ENCODE results near the gene PARD3. TPM values are rescaled to one million over a fixed set of nuclear protein-coding genes. Genes with fewer than 3 reads are reported as not detected.
"Not testable (repeated sequence)": the region's sequence is repeated elsewhere in the genome, so short reads cannot be mapped to it uniquely, and the experiment has no call there.

Gene PARD3
- total RNA-seq, 2 experiments from 2014 or later: 3.6 to 4.0 TPM

GRCh38 chr10:34808801-34809745 is 6.0 kb downstream of the PARD3 start:
- H3K27ac Mint-ChIP-seq: no peak overlapping the region
- H3K9me3 Mint-ChIP-seq: no peaks in the 10 kb centered on the region
- intact Hi-C loops (cut with micrococcal nuclease): no loop called here
- no peak for DNase-seq
- no peaks in the 10 kb centered on the region for H3K36me3 Mint-ChIP-seq (ENCODE audit: low read depth)
- H3K4me1 Mint-ChIP-seq (ENCODE audit: low read depth): peaks cover 10% of the 10 kb centered on the region
- H3K4me3 Mint-ChIP-seq: no peak overlapping the region
- CTCF ChIA-PET: interaction anchor here (0.6 to 0.9 kb wide), 3 partner anchors 33 to 431 kb away, joined by 3 read pairs; no protein-coding TSS in a partner anchor
- peaks cover 45% of the 10 kb centered on the region for H3K27me3 Mint-ChIP-seq (ENCODE audit: low read depth)

- peaks cover 39% of the 10 kb centered on the region for H3K27me3 Mint-ChIP-seq (ENCODE audit: low read depth)
- peaks cover 10% of the 10 kb centered on the region for H3K4me1 Mint-ChIP-seq (ENCODE audit: low read depth)
- H3K27ac Mint-ChIP-seq: no peak overlapping the region
- H3K4me3 Mint-ChIP-seq: no peak overlapping the region
- intact Hi-C loops (cut with micrococcal nuclease): no loop called here
- H3K9me3 Mint-ChIP-seq: no peaks in the 10 kb centered on the region
- CTCF ChIA-PET: interaction anchor here (0.9 kb wide), 1 partner anchor 32 kb away, joined by 3 read pairs; no protein-coding TSS in a partner anchor
- no peaks in the 10 kb centered on the region for H3K36me3 Mint-ChIP-seq (ENCODE audit: low read depth)
- DNase-seq: no peak
Measured at GRCh38 chr10:34808336-34808735, 6.8 kb downstream of the PARD3 start.

GRCh38 chr10:34804306-34804705 is 10.8 kb downstream of the PARD3 start:
- Mint-ChIP-seq H3K27me3 (ENCODE audit: low read depth) (peaks cover 12% of the 10 kb centered on the region), H3K4me1 (ENCODE audit: low read depth) (peaks cover 4% of the 10 kb centered on the region), H3K27ac (no peak overlapping the region), H3K9me3 (no peaks in the 10 kb centered on the region), H3K36me3 (ENCODE audit: low read depth) (no peaks in the 10 kb centered on the region), H3K4me3 (no peak overlapping the region)
- CTCF ChIA-PET: no interaction called here
- intact Hi-C loops (cut with micrococcal nuclease): no loop called here
- DNase-seq: no peak

GRCh38 chr10:34802692-34803091 is 12.4 kb downstream of the PARD3 start:
- no peaks in the 10 kb centered on the region for H3K9me3 Mint-ChIP-seq
- no peaks in the 10 kb centered on the region for H3K36me3 Mint-ChIP-seq (ENCODE audit: low read depth)
- DNase-seq: no peak
- H3K4me3 Mint-ChIP-seq: no peak overlapping the region
- no peak overlapping the region for H3K27ac Mint-ChIP-seq
- H3K4me1 Mint-ChIP-seq (ENCODE audit: low read depth): no peaks in the 10 kb centered on the region
- H3K27me3 Mint-ChIP-seq (ENCODE audit: low read depth): no peaks in the 10 kb centered on the region
- CTCF ChIA-PET: interaction anchor here (0.6 kb wide), 1 partner anchor 17 kb away, joined by 4 read pairs; no protein-coding TSS in a partner anchor
- intact Hi-C loops (cut with micrococcal nuclease): no loop called here

GRCh38 chr10:34801097-34801733 is 13.9 kb downstream of the PARD3 start:
- DNase-seq: no peak
- CTCF ChIA-PET: no interaction called here
- Mint-ChIP-seq H3K4me3 (no peak overlapping the region), H3K9me3 (no peaks in the 10 kb centered on the region), H3K27ac (no peak overlapping the region), H3K4me1 (ENCODE audit: low read depth) (no peaks in the 10 kb centered on the region), H3K27me3 (ENCODE audit: low read depth) (no peaks in the 10 kb centered on the region), H3K36me3 (ENCODE audit: low read depth) (no peaks in the 10 kb centered on the region)
- intact Hi-C loops (cut with micrococcal nuclease): no loop called here

GRCh38 chr10:34800624-34801023 is 14.5 kb downstream of the PARD3 start:
- Mint-ChIP-seq H3K36me3 (ENCODE audit: low read depth) (no peaks in the 10 kb centered on the region), H3K27me3 (ENCODE audit: low read depth) (no peaks in the 10 kb centered on the region), H3K27ac (no peak overlapping the region), H3K4me1 (ENCODE audit: low read depth) (no peaks in the 10 kb centered on the region), H3K9me3 (no peaks in the 10 kb centered on the region), H3K4me3 (no peak overlapping the region)
- no peak for DNase-seq
- CTCF ChIA-PET: no interaction called here
- intact Hi-C loops (cut with micrococcal nuclease): no loop called here

GRCh38 chr10:34798654-34799053 is 16.4 kb downstream of the PARD3 start:
- CTCF ChIA-PET: no interaction called here
- H3K27me3 Mint-ChIP-seq (ENCODE audit: low read depth): no peaks in the 10 kb centered on the region

GRCh38 chr10:34797155-34797554 is 17.9 kb downstream of the PARD3 start:
- no peak for DNase-seq
- no peaks in the 10 kb centered on the region for H3K9me3 Mint-ChIP-seq
- CTCF ChIA-PET: no interaction called here
- H3K36me3 Mint-ChIP-seq (ENCODE audit: low read depth): no peaks in the 10 kb centered on the region
- intact Hi-C loops (cut with micrococcal nuclease): no loop called here
- no peak overlapping the region for H3K4me3 Mint-ChIP-seq
- no peaks in the 10 kb centered on the region for H3K4me1 Mint-ChIP-seq (ENCODE audit: low read depth)
- peaks cover 4% of the 10 kb centered on the region for H3K27me3 Mint-ChIP-seq (ENCODE audit: low read depth)
- H3K27ac Mint-ChIP-seq: no peak overlapping the region

More at GRCh38 chr10:34798654-34799053, 16.4 kb downstream of the PARD3 start:
- no peaks in the 10 kb centered on the region for H3K4me1 Mint-ChIP-seq (ENCODE audit: low read depth)
- no peak overlapping the region for H3K27ac Mint-ChIP-seq
- H3K36me3 Mint-ChIP-seq (ENCODE audit: low read depth): no peaks in the 10 kb centered on the region
- intact Hi-C loops (cut with micrococcal nuclease): no loop called here
- DNase-seq: no peak
- no peak overlapping the region for H3K4me3 Mint-ChIP-seq
- no peaks in the 10 kb centered on the region for H3K9me3 Mint-ChIP-seq

- H3K9me3 Mint-ChIP-seq: no peaks in the 10 kb centered on the region
- no peaks in the 10 kb centered on the region for H3K4me1 Mint-ChIP-seq (ENCODE audit: low read depth)
Measured at GRCh38 chr10:34796133-34796532, 19.0 kb downstream of the PARD3 start.

GRCh38 chr10:34795334-34795733 is 19.8 kb downstream of the PARD3 start:
- Mint-ChIP-seq H3K27ac (no peak overlapping the region), H3K4me1 (ENCODE audit: low read depth) (no peaks in the 10 kb centered on the region), H3K27me3 (ENCODE audit: low read depth) (peaks cover 10% of the 10 kb centered on the region), H3K36me3 (ENCODE audit: low read depth) (no peaks in the 10 kb centered on the region), H3K9me3 (no peaks in the 10 kb centered on the region), H3K4me3 (no peak overlapping the region)
- CTCF ChIA-PET: no interaction called here
- intact Hi-C loops (cut with micrococcal nuclease): no loop called here
- no peak for DNase-seq

More at GRCh38 chr10:34796133-34796532, 19.0 kb downstream of the PARD3 start:
- no peak for DNase-seq
- H3K4me3 Mint-ChIP-seq: no peak overlapping the region
- peaks cover 7% of the 10 kb centered on the region for H3K27me3 Mint-ChIP-seq (ENCODE audit: low read depth)
- intact Hi-C loops (cut with micrococcal nuclease): no loop called here
- CTCF ChIA-PET: no interaction called here
- H3K27ac Mint-ChIP-seq: no peak overlapping the region
- H3K36me3 Mint-ChIP-seq (ENCODE audit: low read depth): no peaks in the 10 kb centered on the region

GRCh38 chr10:34794835-34795234 is 20.3 kb downstream of the PARD3 start:
- no peaks in the 10 kb centered on the region for H3K4me1 Mint-ChIP-seq (ENCODE audit: low read depth)

GRCh38 chr10:34793581-34793980 is 21.5 kb downstream of the PARD3 start:
- intact Hi-C loops (cut with micrococcal nuclease); H3K27me3 Mint-ChIP-seq (ENCODE audit: low read depth); DNase-seq; H3K36me3 Mint-ChIP-seq (ENCODE audit: low read depth); H3K4me3 Mint-ChIP-seq; H3K27ac Mint-ChIP-seq; H3K4me1 Mint-ChIP-seq (ENCODE audit: low read depth); H3K9me3 Mint-ChIP-seq: not testable (repeated sequence)
- CTCF ChIA-PET: interaction anchor here (0.5 kb wide), 1 partner anchor 59 kb away, joined by 3 read pairs; no protein-coding TSS in a partner anchor

More at GRCh38 chr10:34794835-34795234, 20.3 kb downstream of the PARD3 start:
- no peak for DNase-seq
- Mint-ChIP-seq H3K27me3 (ENCODE audit: low read depth) (peaks cover 10% of the 10 kb centered on the region), H3K27ac (no peak overlapping the region), H3K9me3 (no peaks in the 10 kb centered on the region), H3K4me3 (no peak overlapping the region), H3K36me3 (ENCODE audit: low read depth) (no peaks in the 10 kb centered on the region)
- CTCF ChIA-PET: no interaction called here
- intact Hi-C loops (cut with micrococcal nuclease): no loop called here

Measured in activated naive CD4-positive, alpha-beta T cell treated with anti-CD3 and anti-CD28 coated beads for 36 hours (primary cell).